Mesenchymal stem cell (in vitro differentiated cells and primary cell): ENCODE measurements around the gene NCCRP1.
A peak's percentile ranks its signal among the peaks of the same experiment; 100 is the strongest.

Source experiments
- DNase-seq: peaks from one replicate; pipeline ENCODE4 v3.0.0-alpha.2; 2013
- H2AFZ ChIP-seq: one replicate; pipeline ENCODE4 v1.6.1; 2013; ENCODE audit warnings: low read depth, mild to moderate bottlenecking, control low read depth, inconsistent platforms, low read length, moderate library complexity
- H2AK5ac ChIP-seq: 2 replicates; pipeline ENCODE4 v1.6.1; 2013; ENCODE audit warnings: low read length, moderate library complexity, mild to moderate bottlenecking, inconsistent platforms; ENCODE audit not compliant: severe bottlenecking
- H2BK120ac ChIP-seq: one replicate; pipeline ENCODE4 v1.6.1; 2013; ENCODE audit warnings: low read depth, mild to moderate bottlenecking, inconsistent platforms, low read length, moderate library complexity
- H2BK12ac ChIP-seq, 2 experiments: one replicate each; pipeline ENCODE4 v1.6.1; 2013; ENCODE audit warnings: inconsistent platforms in 2 of 2, low read length in 2 of 2, mild to moderate bottlenecking in 2 of 2, moderate library complexity in 2 of 2, control low read depth in 1 of 2
- H2BK15ac ChIP-seq: one replicate; pipeline ENCODE4 v1.6.1; 2013; ENCODE audit warnings: mild to moderate bottlenecking, low read depth, inconsistent platforms; ENCODE audit not compliant: poor library complexity, severe bottlenecking
- H2BK5ac ChIP-seq: 2 replicates; pipeline ENCODE4 v1.6.1; 2013; ENCODE audit warnings: low read depth, mild to moderate bottlenecking, low read length, control low read depth, inconsistent platforms; ENCODE audit not compliant: poor library complexity, severe bottlenecking
- H3K14ac ChIP-seq, 2 experiments: one replicate each; pipeline ENCODE4 v1.6.1; 2013; ENCODE audit warnings: inconsistent platforms in 2 of 2, low read length in 2 of 2, control low read depth in 1 of 2, mild to moderate bottlenecking in 1 of 2, moderate library complexity in 1 of 2
- H3K18ac ChIP-seq, 2 experiments: one replicate each; pipeline ENCODE4 v1.6.1; 2013; ENCODE audit warnings: inconsistent platforms in 2 of 2, low read length in 2 of 2, control low read depth in 1 of 2, low read depth in 1 of 2, mild to moderate bottlenecking in 1 of 2
- H3K23ac ChIP-seq, 2 experiments: one replicate each; pipeline ENCODE4 v1.6.1; 2013; ENCODE audit warnings: inconsistent platforms in 2 of 2, low read length in 2 of 2, mild to moderate bottlenecking in 2 of 2, moderate library complexity in 2 of 2, control low read depth in 1 of 2
- H3K27ac ChIP-seq: 2 replicates; pipeline ENCODE4 v1.5.1; 2013; ENCODE audit warnings: mild to moderate bottlenecking, moderate library complexity, low read length, control low read depth, inconsistent platforms; ENCODE audit not compliant: poor library complexity, severe bottlenecking
- H3K27me3 ChIP-seq, 2 experiments: 2 replicates each; pipeline versions ENCODE4 v1.6.1 to v1.7.0; 2013; ENCODE audit warnings: low read length in 2 of 2, mild to moderate bottlenecking in 2 of 2, moderate library complexity in 2 of 2, control low read depth in 1 of 2, inconsistent platforms in 1 of 2; ENCODE audit not compliant: control insufficient read depth in 1 of 2, insufficient read depth in 1 of 2
- H3K36me3 ChIP-seq, 2 experiments: 2 replicates each; pipeline versions ENCODE4 v1.6.1 to v1.7.0; 2013; ENCODE audit warnings: low read length in 2 of 2, control low read depth in 1 of 2, inconsistent platforms in 1 of 2, low read depth in 1 of 2, mild to moderate bottlenecking in 1 of 2; ENCODE audit not compliant: insufficient read depth in 2 of 2, control insufficient read depth in 1 of 2
- H3K4ac ChIP-seq, 2 experiments: one replicate each; pipeline ENCODE4 v1.6.1; 2013; ENCODE audit warnings: inconsistent platforms in 2 of 2, low read length in 2 of 2, mild to moderate bottlenecking in 2 of 2, moderate library complexity in 2 of 2, control low read depth in 1 of 2, low read depth in 1 of 2
- H3K4me1 ChIP-seq: 2 replicates; pipeline ENCODE4 v1.6.1; 2013; ENCODE audit warnings: low read depth, low read length, control low read depth; ENCODE audit not compliant: control insufficient read depth, insufficient read depth
- H3K4me2 ChIP-seq: 2 replicates; pipeline ENCODE4 v1.6.1; 2013; ENCODE audit warnings: low read length, mild to moderate bottlenecking, inconsistent platforms; ENCODE audit not compliant: poor library complexity, severe bottlenecking
- H3K4me3 ChIP-seq, 2 experiments: 2 replicates each; pipeline versions ENCODE4 v1.5.1 to v1.7.0; 2013; ENCODE audit warnings: low read length in 2 of 2, mild to moderate bottlenecking in 2 of 2, control low read depth in 1 of 2, low read depth in 1 of 2; ENCODE audit not compliant: insufficient read depth in 1 of 2
- H3K79me1 ChIP-seq: replicated peaks from 2 replicates; pipeline ENCODE4 v1.6.1; 2013; ENCODE audit warnings: mild to moderate bottlenecking, control low read depth, low read length, inconsistent platforms; ENCODE audit not compliant: poor library complexity, severe bottlenecking
- H3K9ac ChIP-seq: 2 replicates; pipeline ENCODE4 v1.7.0; 2013; ENCODE audit warnings: mild to moderate bottlenecking, low read length, moderate library complexity
- H3K9me3 ChIP-seq: 2 replicates; pipeline ENCODE4 v1.7.0; 2013; ENCODE audit warnings: mild to moderate bottlenecking, low read length; ENCODE audit not compliant: control insufficient read depth
- H4K8ac ChIP-seq: one replicate; pipeline ENCODE4 v1.6.1; 2013; ENCODE audit warnings: inconsistent platforms, mild to moderate bottlenecking, low read length, moderate library complexity
- H4K91ac ChIP-seq: one replicate; pipeline ENCODE4 v1.6.1; 2013; ENCODE audit warnings: mild to moderate bottlenecking, low read length, inconsistent platforms
- WGBS: methylation state at CpG from one replicate; pipeline ENCODE4 v1.1.7; 2013; ENCODE audit warnings: mixed read lengths; 5-methylcytosine and 5-hydroxymethylcytosine counted together

The NCCRP1 gene

DNA sequence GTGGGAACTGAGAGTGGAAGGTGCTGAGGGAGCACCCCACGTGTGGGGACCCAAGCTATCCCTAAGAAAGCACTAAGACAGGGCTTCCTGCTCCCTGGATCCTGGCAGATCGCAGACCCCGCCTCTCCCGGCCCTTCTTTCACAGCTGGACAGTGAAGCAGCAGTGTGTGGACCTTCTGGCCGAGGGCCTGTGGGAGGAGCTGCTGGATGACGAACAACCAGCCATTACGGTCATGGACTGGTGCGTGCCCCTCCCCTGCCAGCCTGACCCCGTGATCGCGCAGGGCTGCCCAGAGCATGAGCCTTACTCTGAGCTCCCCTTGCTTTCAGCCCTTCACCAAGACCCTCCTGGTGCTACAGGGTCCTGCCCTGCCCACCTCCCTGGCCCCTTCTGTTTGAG, 2.3 kb downstream of the NCCRP1 start:
- Histone ChIP-seq H2AFZ (peak overlapping the region; percentile 8), H2BK5ac (no peak overlapping the region), H3K4me1 (peaks cover 16% of the 10 kb centered on the region), H3K9ac (peak overlapping the region; percentile 56), H3K27ac (no peak overlapping the region), H2BK15ac (no peak overlapping the region), H3K4me3 (no peak overlapping the region), H3K9me3 (no peaks in the 10 kb centered on the region), H3K18ac (no peak overlapping the region), H3K27me3 (peaks cover 73 to 81% of the 10 kb centered on the region in 2 experiments), H4K8ac (no peak overlapping the region), H3K36me3 (no peaks in the 10 kb centered on the region), H2BK12ac (no peak overlapping the region), H2AK5ac (no peak overlapping the region), H3K23ac (no peak overlapping the region), H2BK120ac (no peak overlapping the region), H3K4ac (no peak overlapping the region), H3K79me1 (no peaks in the 10 kb centered on the region), H4K91ac (no peak overlapping the region), H3K14ac (no peak overlapping the region), H3K4me2 (no peak overlapping the region)
- 45% methylated on average over 11 of the region's 11 CpGs for WGBS
- peak; percentile 18 for DNase-seq

DNA sequence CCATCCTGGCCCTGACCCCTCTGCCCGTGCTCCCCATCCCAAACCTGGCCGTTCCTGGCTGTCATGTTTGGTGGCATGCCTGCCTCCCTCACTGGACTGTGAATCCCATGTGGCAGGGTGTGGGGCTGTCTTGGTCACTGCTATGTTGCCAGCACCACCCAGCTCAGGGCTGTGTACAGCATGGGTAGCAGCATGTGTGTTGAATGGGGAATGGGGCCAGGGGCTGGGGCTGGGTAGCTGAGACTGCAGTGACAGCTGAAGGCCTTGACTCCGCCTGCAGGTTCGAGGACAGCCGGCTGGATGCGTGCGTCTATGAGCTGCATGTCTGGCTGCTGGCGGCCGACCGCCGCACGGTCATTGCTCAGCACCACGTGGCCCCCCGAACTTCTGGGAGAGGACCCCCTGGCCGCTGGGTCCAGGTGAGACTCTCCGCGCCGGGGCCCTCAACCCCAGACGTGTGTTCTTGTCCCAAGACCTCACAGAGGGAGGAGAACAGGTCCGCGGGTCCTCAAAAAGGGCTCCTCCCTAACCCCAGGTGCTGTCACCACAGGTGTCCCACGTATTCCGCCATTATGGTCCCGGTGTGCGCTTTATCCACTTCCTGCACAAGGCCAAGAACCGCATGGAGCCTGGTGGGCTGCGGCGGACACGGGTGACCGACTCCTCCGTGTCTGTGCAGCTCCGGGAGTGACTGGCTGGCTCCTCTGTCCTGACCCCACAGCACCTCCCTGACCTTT, 3.5 kb downstream of the NCCRP1 start:
- Histone ChIP-seq H2BK12ac (no peak overlapping the region), H3K14ac (no peak overlapping the region), H4K91ac (peak overlapping the region; percentile 55), H4K8ac (no peak overlapping the region), H2BK120ac (no peak overlapping the region), H3K4me1 (peaks cover 14% of the 10 kb centered on the region), H3K4me2 (no peak overlapping the region), H3K18ac (no peak overlapping the region), H3K4ac (no peak overlapping the region), H3K23ac (no peak overlapping the region), H3K79me1 (no peaks in the 10 kb centered on the region), H3K4me3 (no peak overlapping the region), H3K27ac (no peak overlapping the region), H3K9me3 (no peaks in the 10 kb centered on the region), H2AFZ (no peak overlapping the region), H2BK15ac (no peak overlapping the region), H3K9ac (no peak overlapping the region), H2AK5ac (no peak overlapping the region), H2BK5ac (no peak overlapping the region), H3K27me3 (peaks cover 76 to 83% of the 10 kb centered on the region in 2 experiments), H3K36me3 (no peaks in the 10 kb centered on the region)
- WGBS, result 84% methylated on average over 32 of the region's 32 CpGs
- DNase-seq, result no peak

DNA sequence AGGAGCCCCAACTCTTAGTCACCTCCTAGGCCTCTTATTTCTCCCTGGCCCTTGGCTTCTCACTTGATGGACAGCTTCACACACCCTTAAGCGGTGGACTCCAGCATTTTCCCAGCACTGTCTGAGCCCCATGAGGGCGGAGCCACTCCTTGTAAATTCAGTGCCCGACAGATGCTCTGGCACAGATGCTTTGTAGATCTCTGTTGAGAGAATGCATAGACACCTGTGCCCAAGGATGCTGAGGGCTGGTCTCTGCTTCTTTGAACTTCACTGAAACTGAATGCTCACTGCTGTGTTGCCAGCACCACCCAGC, 4.0 kb downstream of the NCCRP1 start:
- H2AFZ ChIP-seq, result no peak overlapping the region
- no peak overlapping the region for H2BK15ac ChIP-seq
- H2BK5ac ChIP-seq, result no peak overlapping the region
- no peak overlapping the region for H3K9ac ChIP-seq
- no peaks in the 10 kb centered on the region for H3K9me3 ChIP-seq
- no peak overlapping the region for H3K18ac ChIP-seq
- H3K27me3 ChIP-seq, result peaks cover 72 to 78% of the 10 kb centered on the region in 2 experiments
- no peak overlapping the region for H4K91ac ChIP-seq
- no peak overlapping the region for H4K8ac ChIP-seq
- WGBS, result 85% methylated on average over 3 of the region's 3 CpGs
- no peaks in the 10 kb centered on the region for H3K79me1 ChIP-seq
- H3K4me1 ChIP-seq, result peaks cover 13% of the 10 kb centered on the region
- no peak overlapping the region for H2AK5ac ChIP-seq
- H2BK12ac ChIP-seq, result no peak overlapping the region
- DNase-seq, result no peak
- H3K23ac ChIP-seq, result no peak overlapping the region
- no peak overlapping the region for H3K4ac ChIP-seq
- no peaks in the 10 kb centered on the region for H3K36me3 ChIP-seq
- H3K4me3 ChIP-seq, result no peak overlapping the region
- no peak overlapping the region for H3K4me2 ChIP-seq
- H2BK120ac ChIP-seq, result no peak overlapping the region
- H3K14ac ChIP-seq, result no peak overlapping the region
- no peak overlapping the region for H3K27ac ChIP-seq

DNA sequence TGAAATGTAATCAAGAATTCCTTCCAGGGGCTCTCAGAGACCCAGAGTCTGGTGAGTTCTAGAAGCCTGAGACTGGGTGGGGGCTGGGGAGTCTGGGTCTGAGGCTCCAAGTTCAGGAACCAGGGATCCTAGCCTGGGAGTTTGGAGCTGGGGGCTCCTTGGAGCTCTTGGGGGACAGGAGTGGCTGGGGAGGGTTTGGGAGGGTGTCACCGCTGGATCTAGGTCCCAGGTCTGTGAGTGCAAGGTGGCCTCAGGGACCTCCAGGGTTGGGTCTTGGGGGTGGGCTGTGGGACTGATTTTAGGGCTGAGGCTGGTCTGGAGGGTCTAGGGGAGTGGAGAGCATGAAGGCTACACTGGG, 6.2 kb downstream of the NCCRP1 start:
- no peak overlapping the region for H2BK120ac ChIP-seq
- no peak overlapping the region for H2BK15ac ChIP-seq
- H4K91ac ChIP-seq, result no peak overlapping the region
- no peak overlapping the region for H3K27ac ChIP-seq
- H3K4ac ChIP-seq, result no peak overlapping the region
- H3K4me3 ChIP-seq, result no peak overlapping the region
- H4K8ac ChIP-seq, result no peak overlapping the region
- WGBS, result 100% methylated on average over 1 of the region's 1 CpG
- H3K4me1 ChIP-seq, result peaks cover 6% of the 10 kb centered on the region
- no peak overlapping the region for H3K23ac ChIP-seq
- no peak overlapping the region for H3K4me2 ChIP-seq
- no peak overlapping the region for H2AK5ac ChIP-seq
- H3K18ac ChIP-seq, result no peak overlapping the region
- H3K9me3 ChIP-seq, result no peaks in the 10 kb centered on the region
- H3K14ac ChIP-seq, result no peak overlapping the region
- no peaks in the 10 kb centered on the region for H3K36me3 ChIP-seq
- peaks cover 56 to 71% of the 10 kb centered on the region in 2 experiments for H3K27me3 ChIP-seq
- no peaks in the 10 kb centered on the region for H3K79me1 ChIP-seq
- no peak overlapping the region for H2AFZ ChIP-seq
- H2BK5ac ChIP-seq, result no peak overlapping the region
- H2BK12ac ChIP-seq, result no peak overlapping the region
- DNase-seq, result no peak
- no peak overlapping the region for H3K9ac ChIP-seq
